Suprapubic skin (tissue), 3 donors: ENCODE data around the gene KLHL13.

Experiments used
- CTCF ChIP-seq, 2 donors: fragments of 200-600 bp in 1 of 2; fragments of 450-650 bp in 1 of 2; sonication (generic) in 1 of 2; IDR thresholded peaks; one replicate each; pipeline ENCODE4 v1.5.1; 2016 to 2019; ENCODE audit warnings: antibody characterized with exemption in 2 of 2, mild to moderate bottlenecking in 1 of 2, moderate library complexity in 1 of 2
- EP300 ChIP-seq: sonication (generic); formaldehyde crosslinking; IDR thresholded peaks from one replicate; pipeline ENCODE4 v1.6.1; 2017; ENCODE audit warnings: antibody characterized with exemption
- POLR2A ChIP-seq, 2 donors: fragments of 450-650 bp; IDR thresholded peaks; one replicate each; pipeline ENCODE4 v1.6.1; 2017; ENCODE audit warnings: antibody characterized with exemption in 2 of 2, mild to moderate bottlenecking in 2 of 2, moderate library complexity in 2 of 2

- no peak for TF ChIP-seq CTCF (IDR thresholded peaks at IDR 0.05)
- TF ChIP-seq EP300 = no peak
- TF ChIP-seq POLR2A (IDR thresholded peaks at IDR 0.05) = no peak
These were observed 36.1 kb upstream of the KLHL13 start for GRCh38 chrX:118152721-118153120.
